T1000 (cell line): Measurements from ENCODE around the gene TREML4.

Experiments
- DNase-seq: peaks from one replicate; lab custom pipeline; 2025; ENCODE audit warnings: mixed read lengths; lab: John Stamatoyannopoulos, UW

Gene TREML4

DNA sequence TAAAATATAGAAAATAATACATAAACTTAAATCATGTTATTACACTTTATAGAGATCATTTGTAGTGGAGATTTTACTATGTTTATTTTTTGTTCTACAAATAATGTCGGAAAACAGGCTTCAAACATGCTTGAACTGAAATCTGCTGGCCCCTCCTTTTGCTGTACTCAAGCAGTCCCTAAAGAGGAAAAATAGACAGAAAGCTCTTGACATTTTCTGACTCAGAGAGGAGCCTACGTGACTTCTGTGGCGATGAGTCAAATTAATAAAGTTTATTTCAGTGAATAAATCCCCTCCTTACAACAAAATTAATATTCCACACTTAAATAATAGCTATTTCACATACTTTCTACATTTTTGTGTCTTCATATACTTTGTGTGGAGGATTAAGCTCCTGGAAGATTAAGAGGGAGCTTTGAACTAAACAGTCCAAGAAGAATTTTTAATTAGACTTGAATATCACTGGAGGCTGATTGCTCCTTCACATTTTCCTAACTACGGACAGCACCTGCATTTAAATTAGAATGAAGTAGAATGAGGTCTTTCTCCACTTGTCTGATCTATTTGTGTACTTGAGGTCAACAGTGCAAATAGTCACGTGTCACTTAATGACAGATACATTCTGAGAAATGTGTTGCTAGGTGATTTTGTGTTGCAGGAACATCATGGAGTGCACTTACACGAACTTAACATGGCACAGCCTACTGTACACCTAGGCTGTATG lies 60.0 kb downstream of the TREML4 start:
- DNase-seq: no peak
